Kidney (tissue), 14 donors: ENCODE results near the gene TFEC. TPM values are rescaled to one million over a fixed set of nuclear protein-coding genes. Genes with fewer than 3 reads are reported as not detected.

Experiments
- DNase-seq, 5 donors: peaks; one replicate each; pipeline ENCODE4 v3.0.0-alpha.2; 2013 to 2020
- FAIRE-seq: peaks from 2 replicates; lab custom pipeline; 2012; peaks lifted over from hg19 to GRCh38; lab: Jason Lieb, UNC
- H3K27ac ChIP-seq, 2 donors: one replicate each; pipeline ENCODE4 v1.7.0; 2013; ENCODE audit warnings: low read depth in 2 of 2, low read length in 2 of 2, inconsistent platforms in 1 of 2
- H3K27me3 ChIP-seq: one replicate; pipeline ENCODE4 v1.7.1; 2013; ENCODE audit warnings: low read length, inconsistent platforms; ENCODE audit not compliant: control insufficient read depth, insufficient read depth
- H3K36me3 ChIP-seq, 3 donors: one replicate each; pipeline versions ENCODE4 v1.7.0 to v1.7.1; 2013; ENCODE audit warnings: low read length in 3 of 3, control low read depth in 1 of 3, inconsistent platforms in 1 of 3; ENCODE audit not compliant: insufficient read depth in 3 of 3, control insufficient read depth in 2 of 3
- H3K4me1 ChIP-seq, 3 donors: one replicate each; pipeline versions ENCODE4 v1.7.0 to v1.7.1; 2013; ENCODE audit warnings: low read length in 3 of 3, inconsistent platforms in 1 of 3, low read depth in 1 of 3; ENCODE audit not compliant: control insufficient read depth in 2 of 3, insufficient read depth in 2 of 3
- H3K4me3 ChIP-seq, 3 donors: one replicate each; pipeline versions ENCODE4 v1.7.0 to v1.8.1; 2013; ENCODE audit warnings: low read length in 3 of 3, control low read depth in 1 of 3, inconsistent platforms in 1 of 3
- H3K9ac ChIP-seq, 3 donors: one replicate each; pipeline versions ENCODE4 v1.7.0 to v1.7.1; 2013; ENCODE audit warnings: low read length in 3 of 3, control low read depth in 1 of 3, inconsistent platforms in 1 of 3
- H3K9me3 ChIP-seq, 3 donors: one replicate each; pipeline versions ENCODE4 v1.7.0 to v1.7.1; 2013; ENCODE audit warnings: low read length in 3 of 3, control low read depth in 1 of 3, inconsistent platforms in 1 of 3; ENCODE audit not compliant: control insufficient read depth in 2 of 3, insufficient read depth in 1 of 3
- CTCF ChIP-seq: IDR thresholded peaks from 3 replicates; pipeline ENCODE4 v1.5.1; 2012; ENCODE audit warnings: mild to moderate bottlenecking, moderate library complexity, borderline replicate concordance; ENCODE audit not compliant: insufficient read depth; ENCODE audit errors: extremely low read depth
- intact Hi-C: fragments of 100-400 bp; cut with DNase I; formaldehyde crosslinking; loops from one replicate; pipeline ENCODE4 v1.11.1; 2022
- polyA plus RNA-seq: library from polyadenylated mRNA; stranded (reverse); fragments of 350-450 nt; fragmentation: Illumina TruSeq; extraction: RNeasy Lipid Tissue Mini Kit (QIAGEN cat#74804); gene quantifications from one replicate; pipeline ENCODE4 v1.2.3, GENCODE V29; 2014; ENCODE audit warnings: low read depth, low replicate concordance; ENCODE audit not compliant: insufficient read depth
- total RNA-seq: library from RNA; stranded (reverse); fragmentation: NEBNext Ultra II Directional; extraction: Animal tissue kit (Norgen Biotek cat#: 25700); gene quantifications from one replicate; pipeline ENCODE4 v1.2.1, GENCODE V29; 2021
- donor health status: control.
- donor health status: control.
- donor health status: control.
- donor health status: control.
- donor health status: control.
- donor health status: DM: yes; HTN: yes; CAD: no.
- donor health status: Normal renal cell carcinoma (clear cell type).

Gene TFEC
- total and polyA plus RNA-seq, 2 donors from 2014 or later: 10.0 to 14.4 TPM

DNA sequence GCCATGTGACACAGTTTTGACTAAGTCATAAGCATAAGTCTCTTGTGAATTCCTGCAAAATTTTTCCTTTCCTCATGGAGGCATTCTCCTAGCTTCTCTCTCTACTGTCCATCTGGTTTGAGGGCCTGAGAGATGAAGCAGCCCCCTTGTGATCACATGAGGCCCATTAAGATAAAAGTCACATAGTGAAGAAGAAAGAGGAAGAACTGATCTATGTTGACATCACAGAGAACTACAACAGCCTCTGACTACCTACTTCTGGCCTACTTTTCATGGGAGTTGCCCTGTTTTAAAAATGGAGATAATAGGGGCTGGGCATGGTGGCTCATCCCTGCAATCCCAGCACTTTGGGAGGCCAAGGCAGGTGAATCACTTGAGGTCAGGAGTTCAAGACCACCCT lies 50.4 kb downstream of the TFEC start:
- no peaks in the 10 kb centered on the region for H3K9me3 ChIP-seq
- no peak for DNase-seq
- FAIRE-seq: no peak
- no peak overlapping the region for H3K4me3 ChIP-seq
- no peaks in the 10 kb centered on the region for H3K27me3 ChIP-seq
- H3K36me3 ChIP-seq: no peaks in the 10 kb centered on the region
- intact Hi-C loops: no loop called here
- no peak overlapping the region for H3K27ac ChIP-seq
- TF ChIP-seq CTCF: no peak
- no peaks in the 10 kb centered on the region for H3K4me1 ChIP-seq
- no peak overlapping the region for H3K9ac ChIP-seq

- H3K27me3 ChIP-seq: no peaks in the 10 kb centered on the region
- H3K4me1 ChIP-seq: no peaks in the 10 kb centered on the region
- no peak overlapping the region for H3K4me3 ChIP-seq
- TF ChIP-seq CTCF: no peak
- no peaks in the 10 kb centered on the region for H3K36me3 ChIP-seq
- H3K27ac ChIP-seq: no peak overlapping the region
- no peaks in the 10 kb centered on the region for H3K9me3 ChIP-seq
- no peak overlapping the region for H3K9ac ChIP-seq
- intact Hi-C loops: no loop called here
- FAIRE-seq (no peak), DNase-seq (no peak)
These were observed 53.9 kb downstream of the TFEC start for GRCh38 chr7:115976651-115977050.

GRCh38 chr7:115975766-115976165 lies 54.8 kb downstream of the TFEC start:
- H3K9me3 ChIP-seq: no peaks in the 10 kb centered on the region
- H3K4me1 ChIP-seq: no peaks in the 10 kb centered on the region
- H3K27ac ChIP-seq: no peak overlapping the region
- H3K27me3 ChIP-seq: no peaks in the 10 kb centered on the region
- no peak for TF ChIP-seq CTCF
- no peak for DNase-seq
- H3K4me3 ChIP-seq: no peak overlapping the region
- H3K9ac ChIP-seq: no peak overlapping the region
- intact Hi-C loops: no loop called here
- H3K36me3 ChIP-seq: no peaks in the 10 kb centered on the region
- no peak for FAIRE-seq

DNA sequence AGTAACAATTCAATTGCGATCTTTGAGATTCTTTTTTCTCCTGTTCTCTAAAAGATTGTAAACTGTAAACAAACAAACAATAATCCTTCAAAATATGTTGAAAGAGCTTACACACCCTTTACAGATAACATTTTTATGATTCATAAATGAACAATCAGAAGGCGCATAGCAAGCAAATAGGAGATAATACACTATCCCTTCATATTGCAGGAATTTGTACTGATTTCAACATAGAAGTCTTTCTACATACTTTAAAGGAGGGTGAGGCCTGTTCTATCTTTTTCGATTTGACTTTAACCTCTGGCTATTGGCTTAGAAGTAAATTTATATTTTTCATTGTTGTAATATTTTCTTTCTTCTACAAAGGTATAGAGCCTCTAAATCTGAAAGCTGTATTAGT lies 57.2 kb downstream of the TFEC start:
- Histone ChIP-seq H3K27ac (no peak overlapping the region), H3K4me1 (no peaks in the 10 kb centered on the region), H3K4me3 (no peak overlapping the region), H3K9me3 (no peaks in the 10 kb centered on the region), H3K36me3 (no peaks in the 10 kb centered on the region), H3K27me3 (no peaks in the 10 kb centered on the region), H3K9ac (no peak overlapping the region)
- intact Hi-C loops: no loop called here
- no peak for DNase-seq
- no peak for TF ChIP-seq CTCF
- no peak for FAIRE-seq
